ENCODE measurements around the gene TRPC3.

DNA sequence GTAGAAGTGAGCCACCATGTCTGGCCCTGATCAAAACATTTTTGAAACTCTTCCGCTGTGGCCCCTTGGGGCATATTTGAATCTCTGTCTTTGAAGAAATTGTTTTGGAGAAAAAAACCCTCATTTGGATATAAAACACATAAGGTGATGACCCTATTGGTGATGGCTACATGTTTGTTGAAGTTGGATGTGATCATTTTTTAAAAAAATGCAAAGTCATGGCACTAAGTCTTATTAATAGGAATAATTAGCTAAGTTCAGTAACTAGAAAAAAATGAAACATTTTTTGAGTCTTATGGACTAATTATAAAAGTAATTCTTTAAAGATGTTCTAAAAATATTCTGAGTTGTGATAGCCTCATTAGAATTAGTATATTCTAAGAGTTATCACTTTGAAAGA lies 63.7 kb downstream of the TRPC3 start:
- TF ChIP-seq, protein P1, sequence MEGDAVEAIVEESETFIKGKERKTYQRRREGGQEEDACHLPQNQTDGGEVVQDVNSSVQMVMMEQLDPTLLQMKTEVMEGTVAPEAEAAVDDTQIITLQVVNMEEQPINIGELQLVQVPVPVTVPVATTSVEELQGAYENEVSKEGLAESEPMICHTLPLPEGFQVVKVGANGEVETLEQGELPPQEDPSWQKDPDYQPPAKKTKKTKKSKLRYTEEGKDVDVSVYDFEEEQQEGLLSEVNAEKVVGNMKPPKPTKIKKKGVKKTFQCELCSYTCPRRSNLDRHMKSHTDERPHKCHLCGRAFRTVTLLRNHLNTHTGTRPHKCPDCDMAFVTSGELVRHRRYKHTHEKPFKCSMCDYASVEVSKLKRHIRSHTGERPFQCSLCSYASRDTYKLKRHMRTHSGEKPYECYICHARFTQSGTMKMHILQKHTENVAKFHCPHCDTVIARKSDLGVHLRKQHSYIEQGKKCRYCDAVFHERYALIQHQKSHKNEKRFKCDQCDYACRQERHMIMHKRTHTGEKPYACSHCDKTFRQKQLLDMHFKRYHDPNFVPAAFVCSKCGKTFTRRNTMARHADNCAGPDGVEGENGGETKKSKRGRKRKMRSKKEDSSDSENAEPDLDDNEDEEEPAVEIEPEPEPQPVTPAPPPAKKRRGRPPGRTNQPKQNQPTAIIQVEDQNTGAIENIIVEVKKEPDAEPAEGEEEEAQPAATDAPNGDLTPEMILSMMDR (IDR thresholded peaks at IDR 0.05; ENCODE audit: insufficient read depth, low read length, poor library complexity, severe bottlenecking), result no peak
- no peak for TF ChIP-seq EZH2phosphoT487 (conservative IDR thresholded peaks at IDR 0.05; ENCODE audit: low read length)

Data from SU-DHL-6 (cell line).